GM04503 (cell line): ENCODE results near the gene ARFIP2.
A peak's percentile ranks its signal among the peaks of the same experiment; 100 is the strongest.

Source experiments
- DNase-seq: peaks from one replicate; pipeline ENCODE4 v3.0.0-alpha.2; 2012; ENCODE audit warnings: low read depth

ARFIP2 gene

GRCh38 chr11:6443269-6444003 is 37.7 kb downstream of the ARFIP2 start:
- no peak for DNase-seq

GRCh38 chr11:6442441-6442840 is 38.7 kb downstream of the ARFIP2 start:
- no peak for DNase-seq

- DNase-seq = no peak
These were observed 40.2 kb downstream of the ARFIP2 start, which contains the start of gene HPX for GRCh38 chr11:6440906-6441358. TSS of gene HPX (minus strand) at chr11:6440987. CDS start at chr11:6440963, 24 bp downstream.

- no peak for DNase-seq
These were observed 42.1 kb downstream of the ARFIP2 start for GRCh38 chr11:6438979-6439571.

GRCh38 chr11:6437993-6438392 is 43.1 kb downstream of the ARFIP2 start:
- DNase-seq = no peak

GRCh38 chr11:6437423-6437822 is 43.7 kb downstream of the ARFIP2 start:
- no peak for DNase-seq

GRCh38 chr11:6433998-6434660 is 47.0 kb downstream of the ARFIP2 start:
- no peak for DNase-seq

GRCh38 chr11:6431861-6432260 is 49.3 kb downstream of the ARFIP2 start:
- DNase-seq = peak; percentile 76

GRCh38 chr11:6427516-6427915 is 53.6 kb downstream of the ARFIP2 start:
- no peak for DNase-seq
